ENCODE data around the gene PIK3CB.

GRCh38 chr3:138850151-138850550 is 15.4 kb upstream of the PIK3CB start:
- TF ChIP-seq CTCF (IDR thresholded peaks at IDR 0.05; ENCODE audit: low read length) (no peak), EZH2 (IDR thresholded peaks at IDR 0.05; ENCODE audit: borderline replicate concordance, low read length) (no peak)

Data from OCI-LY1 (cell line).